ENCODE results near the gene NF2.

The NF2 gene

DNA sequence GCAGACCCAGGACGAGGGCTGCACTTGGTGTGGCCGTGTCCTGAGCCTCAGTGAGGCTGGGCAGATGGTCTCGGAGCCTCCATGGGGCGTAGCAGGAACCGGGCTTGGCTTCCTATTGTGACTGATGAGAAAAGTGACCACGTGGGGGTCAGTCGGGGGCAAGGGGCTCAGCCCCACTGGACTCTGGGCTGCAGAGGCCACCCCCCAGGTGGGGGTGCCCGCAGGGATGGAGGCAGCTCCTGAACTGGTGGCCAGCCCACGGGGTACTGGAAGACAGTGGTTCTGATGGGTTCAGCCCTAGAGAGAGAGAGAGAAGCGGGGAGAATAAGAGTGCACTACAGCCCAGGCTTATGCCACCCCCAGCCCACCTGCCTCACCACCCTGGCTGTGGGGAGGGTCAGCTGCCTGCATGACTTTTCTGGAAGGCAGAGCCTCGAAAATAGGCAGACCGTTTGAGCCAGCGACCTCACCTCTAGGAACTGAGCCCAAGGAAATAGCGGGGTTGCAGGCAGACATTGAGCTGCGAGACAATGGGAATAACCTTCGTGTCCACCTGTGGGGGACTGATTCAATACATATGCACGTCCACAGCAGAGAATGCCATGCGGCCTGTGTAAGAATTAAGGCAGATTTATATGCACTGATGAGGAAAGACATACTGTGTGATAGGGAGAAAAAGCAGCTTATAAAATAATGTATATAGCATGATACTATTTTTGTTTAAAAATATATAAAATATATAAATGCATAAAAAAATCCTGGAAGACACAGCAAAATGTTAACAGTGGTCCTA, 127.8 kb downstream of the NF2 start:
- no peak for TF ChIP-seq CTCF (IDR thresholded peaks at IDR 0.05; ENCODE audit: low read depth, low read length)
- no peak for DNase-seq (ENCODE audit: low read depth, low spot score)
- in situ Hi-C loops (cut with HindIII; ENCODE audit: low sequenced_read_pairs), result no loop called here
- no peak overlapping the region for H3K4me3 ChIP-seq (ENCODE audit: low read depth, low read length)

DNA sequence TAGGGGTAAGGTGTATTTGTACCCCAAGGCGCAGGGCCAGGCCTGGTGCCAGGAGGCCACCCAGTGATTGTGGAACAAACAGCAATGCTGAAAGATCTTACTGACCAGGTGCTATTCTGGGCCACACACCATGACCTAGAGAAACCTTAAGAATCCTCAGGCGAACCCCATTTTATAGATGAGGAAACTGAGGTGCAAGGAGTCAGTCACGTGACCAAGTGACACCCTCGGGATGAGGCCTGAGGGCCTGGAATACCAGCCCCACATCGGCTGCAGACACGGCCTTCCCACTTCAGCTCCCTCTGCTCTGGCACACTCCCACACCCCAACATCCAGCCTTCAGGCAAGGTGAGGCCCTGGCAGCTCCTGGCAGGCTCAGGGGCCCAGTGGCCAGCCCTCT, 129.4 kb downstream of the NF2 start:
- in situ Hi-C loops (cut with HindIII; ENCODE audit: low sequenced_read_pairs), result no loop called here
- TF ChIP-seq CTCF (IDR thresholded peaks at IDR 0.05; ENCODE audit: low read depth, low read length), result no peak
- no peak for DNase-seq (ENCODE audit: low read depth, low spot score)
- H3K4me3 ChIP-seq (ENCODE audit: low read depth, low read length), result no peak overlapping the region

DNA sequence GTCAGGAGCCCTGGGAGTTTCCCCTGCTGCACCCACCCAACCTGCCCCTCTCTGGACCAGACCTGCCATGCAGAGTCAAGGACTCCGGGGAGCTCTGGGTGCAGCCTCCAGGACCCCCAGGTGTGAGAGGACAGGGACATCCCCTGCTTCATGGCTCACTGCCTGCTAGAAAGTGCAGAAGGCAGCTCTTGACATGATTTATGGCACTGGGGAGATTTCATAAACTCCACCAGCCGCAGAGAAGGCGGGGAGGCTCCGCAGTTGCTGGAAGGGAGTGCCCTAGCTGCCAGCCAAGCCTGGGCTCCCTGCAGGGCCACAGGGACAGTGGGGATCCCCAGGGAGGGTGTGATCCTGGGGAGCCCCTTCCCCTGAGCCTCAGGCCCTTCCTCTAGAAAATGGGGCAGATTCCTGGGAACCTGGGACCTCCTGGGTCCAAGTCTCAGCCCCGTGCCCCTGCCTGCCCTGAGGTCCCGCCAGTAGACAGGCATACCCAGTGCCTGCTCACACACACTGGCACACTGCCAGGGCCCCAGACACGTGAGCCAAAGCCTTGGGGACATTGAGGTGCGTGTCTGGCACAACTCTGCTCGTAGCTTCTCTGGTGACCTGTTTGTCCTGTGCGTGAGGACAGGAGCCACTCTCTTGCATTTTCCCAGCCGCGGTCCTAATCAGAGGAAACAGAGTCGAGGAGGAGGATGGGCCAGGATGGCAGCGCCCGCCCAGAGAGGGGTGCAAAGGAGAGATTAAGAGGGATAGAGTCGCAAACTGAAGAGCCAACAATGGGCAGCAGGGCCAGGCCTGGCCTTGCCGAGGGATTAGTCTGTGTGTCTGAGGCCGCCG, 130.1 kb downstream of the NF2 start:
- no peak for TF ChIP-seq CTCF (IDR thresholded peaks at IDR 0.05; ENCODE audit: low read depth, low read length)
- in situ Hi-C loops (cut with HindIII; ENCODE audit: low sequenced_read_pairs), result no loop called here
- no peak overlapping the region for H3K4me3 ChIP-seq (ENCODE audit: low read depth, low read length)
- DNase-seq (ENCODE audit: low read depth, low spot score), result no peak

- in situ Hi-C loops (cut with HindIII; ENCODE audit: low sequenced_read_pairs), result no loop called here
- H3K4me3 ChIP-seq (ENCODE audit: low read depth, low read length), result no peak overlapping the region
- DNase-seq (ENCODE audit: low read depth, low spot score), result no peak
- no peak for TF ChIP-seq CTCF (IDR thresholded peaks at IDR 0.05; ENCODE audit: low read depth, low read length)
Measured at GRCh38 chr22:29734406-29734805, 131.0 kb downstream of the NF2 start.

DNA sequence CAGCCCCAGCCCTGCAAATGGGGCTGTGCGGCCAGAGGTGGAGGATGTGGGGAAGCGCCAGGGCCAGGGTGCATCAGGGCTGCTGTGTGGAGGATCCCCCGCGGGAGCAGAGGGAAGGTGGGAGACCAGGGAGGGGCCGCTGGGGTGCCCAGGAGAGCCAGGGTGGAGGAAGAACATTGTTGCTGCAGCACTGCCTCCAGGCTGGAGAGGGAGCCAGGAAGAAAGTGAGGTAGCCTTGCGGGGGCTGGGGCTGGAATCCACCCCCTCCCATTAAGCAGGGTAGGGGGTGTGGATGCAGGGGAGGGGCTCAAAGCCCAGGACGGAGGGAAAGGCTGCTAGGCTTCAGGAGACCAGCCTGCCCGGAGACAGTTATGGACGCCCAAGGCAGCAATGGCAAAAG, 131.4 kb downstream of the NF2 start:
- no peak for TF ChIP-seq CTCF (IDR thresholded peaks at IDR 0.05; ENCODE audit: low read depth, low read length)
- no peak overlapping the region for H3K4me3 ChIP-seq (ENCODE audit: low read depth, low read length)
- in situ Hi-C loops (cut with HindIII; ENCODE audit: low sequenced_read_pairs), result no loop called here
- no peak for DNase-seq (ENCODE audit: low read depth, low spot score)

DNA sequence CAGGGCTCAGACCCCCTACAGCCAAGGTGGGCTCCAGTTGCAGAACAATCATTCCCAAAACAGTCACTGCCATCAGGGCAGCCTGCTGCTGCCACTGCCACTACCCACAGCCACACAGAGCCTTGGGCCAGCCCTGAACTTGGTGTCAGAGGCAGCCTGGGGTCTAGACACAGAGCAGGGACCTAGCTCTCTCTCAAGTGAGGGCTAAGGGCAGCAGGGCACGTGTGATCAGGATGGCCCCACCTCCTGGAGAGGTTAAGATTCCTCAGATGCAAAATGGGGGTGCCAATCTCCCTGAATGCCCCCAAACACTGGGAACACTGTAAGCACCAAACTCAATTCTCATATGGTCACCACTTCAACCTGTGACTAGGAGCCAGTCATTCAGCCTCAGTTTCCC, 132.0 kb downstream of the NF2 start:
- H3K4me3 ChIP-seq (ENCODE audit: low read depth, low read length), result no peak overlapping the region
- no peak for TF ChIP-seq CTCF (IDR thresholded peaks at IDR 0.05; ENCODE audit: low read depth, low read length)
- DNase-seq (ENCODE audit: low read depth, low spot score), result no peak
- in situ Hi-C loops (cut with HindIII; ENCODE audit: low sequenced_read_pairs), result no loop called here

Data from astrocyte of the spinal cord (primary cell).